Measurements from ENCODE around the gene COX17. TPM values are rescaled to one million over a fixed set of nuclear protein-coding genes. Genes with fewer than 3 reads are reported as not detected.

COX17 gene
- total RNA-seq, 1 donor from 2014 or later, result 22.8 TPM

- Histone ChIP-seq H3K4me3 (ENCODE audit: insufficient read depth, low read depth, low read length) (no peak overlapping the region), H3K27ac (ENCODE audit: low read depth, low read length) (no peak overlapping the region), H3K27me3 (ENCODE audit: insufficient read depth, low read length) (peaks cover 3% of the 10 kb centered on the region), H3K4me2 (ENCODE audit: low read length) (no peak overlapping the region), H2AFZ (ENCODE audit: low read depth, low read length) (no peak overlapping the region), H4K20me1 (ENCODE audit: insufficient read depth, low read length) (no peaks in the 10 kb centered on the region), H3K9me3 (ENCODE audit: insufficient read depth, low read depth, low read length) (no peaks in the 10 kb centered on the region), H3K9ac (ENCODE audit: low read length) (no peak overlapping the region), H3K4me1 (ENCODE audit: insufficient read depth, low read length) (peaks cover 8% of the 10 kb centered on the region), H3K36me3 (ENCODE audit: insufficient read depth, low read length) (no peaks in the 10 kb centered on the region), H3K79me2 (ENCODE audit: insufficient read depth, low read length) (no peaks in the 10 kb centered on the region)
- H3K27ac Mint-ChIP-seq (ENCODE audit: unreplicated experiment), result no peak overlapping the region
- no peaks in the 10 kb centered on the region for H3K4me1 Mint-ChIP-seq (ENCODE audit: low read depth, unreplicated experiment)
- TF ChIP-seq CTCF (IDR thresholded peaks at IDR 0.05; ENCODE audit: insufficient read depth, low read depth, low read length) (no peak), EZH2 (IDR thresholded peaks at IDR 0.05; ENCODE audit: insufficient read depth, low read length) (no peak)
- no peak for FAIRE-seq
- no peaks in the 10 kb centered on the region for H3K36me3 Mint-ChIP-seq (ENCODE audit: low read depth, unreplicated experiment)
- H3K9me3 Mint-ChIP-seq (ENCODE audit: unreplicated experiment), result no peaks in the 10 kb centered on the region
- H3K4me3 Mint-ChIP-seq (ENCODE audit: unreplicated experiment), result no peak overlapping the region
- peaks cover 14% of the 10 kb centered on the region for H3K27me3 Mint-ChIP-seq (ENCODE audit: low read depth, unreplicated experiment)
- DNase-seq (ENCODE audit: low read depth), result peak; percentile 16
These were observed 23.2 kb upstream of the COX17 start for GRCh38 chr3:119700269-119700919.

GRCh38 chr3:119697394-119697793, 20.2 kb upstream of the COX17 start:
- DNase-seq (ENCODE audit: low read depth), result no peak
- TF ChIP-seq EZH2 (IDR thresholded peaks at IDR 0.05; ENCODE audit: insufficient read depth, low read length) (no peak), CTCF (IDR thresholded peaks at IDR 0.05; ENCODE audit: insufficient read depth, low read depth, low read length) (no peak)
- H3K4me1 Mint-ChIP-seq (ENCODE audit: low read depth, unreplicated experiment), result no peaks in the 10 kb centered on the region
- H3K27me3 Mint-ChIP-seq (ENCODE audit: low read depth, unreplicated experiment), result peaks cover 5% of the 10 kb centered on the region
- FAIRE-seq, result no peak
- no peak overlapping the region for H2AFZ ChIP-seq (ENCODE audit: low read depth, low read length)
- no peaks in the 10 kb centered on the region for H3K36me3 Mint-ChIP-seq (ENCODE audit: low read depth, unreplicated experiment)
- no peaks in the 10 kb centered on the region for H3K9me3 ChIP-seq (ENCODE audit: insufficient read depth, low read depth, low read length)
- no peaks in the 10 kb centered on the region for H3K36me3 ChIP-seq (ENCODE audit: insufficient read depth, low read length)
- H3K27me3 ChIP-seq (ENCODE audit: insufficient read depth, low read length), result no peaks in the 10 kb centered on the region
- no peak overlapping the region for H3K27ac Mint-ChIP-seq (ENCODE audit: unreplicated experiment)
- H3K4me3 Mint-ChIP-seq (ENCODE audit: unreplicated experiment), result no peak overlapping the region
- peaks cover 3% of the 10 kb centered on the region for H3K4me1 ChIP-seq (ENCODE audit: insufficient read depth, low read length)
- H3K27ac ChIP-seq (ENCODE audit: low read depth, low read length), result no peak overlapping the region
- H4K20me1 ChIP-seq (ENCODE audit: insufficient read depth, low read length), result no peaks in the 10 kb centered on the region
- H3K9me3 Mint-ChIP-seq (ENCODE audit: unreplicated experiment), result no peaks in the 10 kb centered on the region
- no peak overlapping the region for H3K4me2 ChIP-seq (ENCODE audit: low read length)
- no peak overlapping the region for H3K4me3 ChIP-seq (ENCODE audit: insufficient read depth, low read depth, low read length)
- no peak overlapping the region for H3K9ac ChIP-seq (ENCODE audit: low read length)
- no peaks in the 10 kb centered on the region for H3K79me2 ChIP-seq (ENCODE audit: insufficient read depth, low read length)

- Histone ChIP-seq H3K79me2 (ENCODE audit: insufficient read depth, low read length) (no peaks in the 10 kb centered on the region), H3K4me2 (ENCODE audit: low read length) (no peak overlapping the region), H3K27ac (ENCODE audit: low read depth, low read length) (no peak overlapping the region), H3K9me3 (ENCODE audit: insufficient read depth, low read depth, low read length) (no peaks in the 10 kb centered on the region), H3K4me3 (ENCODE audit: insufficient read depth, low read depth, low read length) (no peak overlapping the region), H2AFZ (ENCODE audit: low read depth, low read length) (no peak overlapping the region), H3K4me1 (ENCODE audit: insufficient read depth, low read length) (no peaks in the 10 kb centered on the region), H3K36me3 (ENCODE audit: insufficient read depth, low read length) (no peaks in the 10 kb centered on the region), H4K20me1 (ENCODE audit: insufficient read depth, low read length) (no peaks in the 10 kb centered on the region), H3K27me3 (ENCODE audit: insufficient read depth, low read length) (no peaks in the 10 kb centered on the region), H3K9ac (ENCODE audit: low read length) (no peak overlapping the region)
- FAIRE-seq (no peak), DNase-seq (ENCODE audit: low read depth) (no peak)
- Mint-ChIP-seq H3K27me3 (ENCODE audit: low read depth, unreplicated experiment) (peaks cover 10% of the 10 kb centered on the region), H3K4me1 (ENCODE audit: low read depth, unreplicated experiment) (no peaks in the 10 kb centered on the region), H3K4me3 (ENCODE audit: unreplicated experiment) (no peak overlapping the region), H3K36me3 (ENCODE audit: low read depth, unreplicated experiment) (no peaks in the 10 kb centered on the region), H3K9me3 (ENCODE audit: unreplicated experiment) (no peaks in the 10 kb centered on the region), H3K27ac (ENCODE audit: unreplicated experiment) (no peak overlapping the region)
- TF ChIP-seq EZH2 (IDR thresholded peaks at IDR 0.05; ENCODE audit: insufficient read depth, low read length), result no peak
These were observed 18.3 kb upstream of the COX17 start for GRCh38 chr3:119695480-119695879.
